Epithelial cell of proximal tubule (primary cell): ENCODE results near the gene RPL13A. TPM values are rescaled to one million over a fixed set of nuclear protein-coding genes. Genes with fewer than 3 reads are reported as not detected.

ENCODE experiments used
- DNase-seq: peaks from one replicate; pipeline ENCODE4 v3.0.0-alpha.2; 2011; ENCODE audit warnings: low read depth
- H3K4me3 ChIP-seq: 2 replicates; pipeline ENCODE4 v1.5.1; 2011; ENCODE audit warnings: low read depth, mild to moderate bottlenecking, low read length
- CTCF ChIP-seq: conservative IDR thresholded peaks from 2 replicates; pipeline ENCODE4 v1.5.1; 2012; ENCODE audit warnings: low read depth, mild to moderate bottlenecking, low read length
- total RNA-seq: library from RNA; depleted of rRNA; stranded (reverse); fragments of >200 nt; gene quantifications from 2 replicates; pipeline ENCODE4 v1.2.3, GENCODE V29; 2015

RPL13A gene
- total RNA-seq, 1 donor from 2014 or later, result 3,343 TPM

- TF ChIP-seq CTCF, result no peak
These were observed 52.0 kb downstream of the RPL13A start for GRCh38 chr19:49539192-49539952.

More at GRCh38 chr19:49539192-49539952, 52.0 kb downstream of the RPL13A start:
- H3K4me3 ChIP-seq, result no peak overlapping the region
- DNase-seq, result no peak

Other genes with a start within 250 kb of the RPL13A start
- gene SLC6A16, start 162.4 kb upstream of the RPL13A start, total RNA-seq, result 0.07 and 0.29 TPM in 2 replicates
- gene CD37, start 152.2 kb upstream of the RPL13A start, total RNA-seq, result not detected in 2 replicates
- gene TEAD2, start 125.2 kb upstream of the RPL13A start, total RNA-seq, result 74.5 and 89.5 TPM in 2 replicates
- gene DKKL1, start 123.7 kb upstream of the RPL13A start, total RNA-seq, result 1.3 TPM in 1 of 2 replicates, not detected in the other
- gene KASH5, start 99.4 kb upstream of the RPL13A start, total RNA-seq, result 0.06 TPM in 1 of 2 replicates, not detected in the other
- gene PTH2, start 64.2 kb upstream of the RPL13A start, total RNA-seq, result not detected in 2 replicates
- not detected in 2 replicates for gene GFY, start 62.2 kb upstream of the RPL13A start, total RNA-seq
- gene SLC17A7, start 46.1 kb upstream of the RPL13A start, total RNA-seq, result not detected in 2 replicates
- 130 and 147 TPM in 2 replicates for gene PIH1D1, start 35.8 kb upstream of the RPL13A start, total RNA-seq
- 41.5 and 44.9 TPM in 2 replicates for gene ALDH16A1, start 34.4 kb upstream of the RPL13A start, total RNA-seq
- 0.81 and 2.5 TPM in 2 replicates for gene FLT3LG, start 13.4 kb upstream of the RPL13A start, total RNA-seq
- gene RPS11, start 8.8 kb downstream of the RPL13A start, total RNA-seq, result 3,600 and 5,144 TPM in 2 replicates
- gene FCGRT, start 25.1 kb downstream of the RPL13A start, total RNA-seq, result 34.2 and 79.3 TPM in 2 replicates
- 14.1 and 32.9 TPM in 2 replicates for gene RCN3, start 40.4 kb downstream of the RPL13A start, total RNA-seq
- 82.4 and 168 TPM in 2 replicates for gene NOSIP, start 92.9 kb downstream of the RPL13A start, total RNA-seq
- 0.87 and 1.0 TPM in 2 replicates for gene PRRG2, start 93.7 kb downstream of the RPL13A start, total RNA-seq
- 6.7 and 7.8 TPM in 2 replicates for gene PRR12, start 103.6 kb downstream of the RPL13A start, total RNA-seq
- 33.5 and 67.2 TPM in 2 replicates for gene RRAS, start 152.5 kb downstream of the RPL13A start, total RNA-seq
- gene SCAF1, start 154.6 kb downstream of the RPL13A start, total RNA-seq, result 51.0 and 54.8 TPM in 2 replicates
- gene IRF3, start 178.2 kb downstream of the RPL13A start, total RNA-seq, result 73.8 and 78.3 TPM in 2 replicates
- gene BCL2L12, start 178.3 kb downstream of the RPL13A start, total RNA-seq, result 53.3 and 69.8 TPM in 2 replicates
- gene PRMT1, start 189.7 kb downstream of the RPL13A start, total RNA-seq, result 186 and 629 TPM in 2 replicates
- gene ADM5, start 202.0 kb downstream of the RPL13A start, total RNA-seq, result 1.9 and 2.8 TPM in 2 replicates
- gene CPT1C, start 203.5 kb downstream of the RPL13A start, total RNA-seq, result 1.7 and 9.9 TPM in 2 replicates